Activated naive CD4-positive, alpha-beta T cell treated with anti-CD3 and anti-CD28 coated beads, Interleukin-2, amount 10 ng/mL, durations not matched to agents 7 days and 5 days (primary cell): ENCODE data around the gene CDH13.
"Not testable (repeated sequence)": the region's sequence is repeated elsewhere in the genome, so short reads cannot be mapped to it uniquely, and the experiment has no call there.

Experiments used
- CTCF ChIA-PET: fragments of 350-600 bp; sonication (Branson Sonifier 250); formaldehyde crosslinking; loops from one replicate; lab custom pipeline; 2021; ENCODE audit warnings: antibody characterized with exemption; lab: Charles Lee
- DNase-seq: peaks from one replicate; pipeline ENCODE4 v3.0.0-alpha.2; 2020
- H3K27ac Mint-ChIP-seq: one replicate; pipeline ENCODE4 v1.8.0; 2021; ENCODE audit warnings: mild to moderate bottlenecking, moderate library complexity, mixed read lengths
- H3K27me3 Mint-ChIP-seq: one replicate; pipeline ENCODE4 v1.8.0; 2021; ENCODE audit warnings: mild to moderate bottlenecking, mixed read lengths
- H3K36me3 Mint-ChIP-seq: one replicate; pipeline ENCODE4 v1.8.0; 2021; ENCODE audit warnings: mixed read lengths
- H3K4me1 Mint-ChIP-seq: one replicate; pipeline ENCODE4 v1.8.0; 2021; ENCODE audit warnings: mixed read lengths
- H3K4me3 Mint-ChIP-seq: one replicate; pipeline ENCODE4 v1.8.0; 2021; ENCODE audit warnings: mild to moderate bottlenecking, moderate library complexity, mixed read lengths
- H3K9me3 Mint-ChIP-seq: one replicate; pipeline ENCODE4 v1.8.0; 2021; ENCODE audit warnings: mixed read lengths

Gene CDH13

GRCh38 chr16:82899006-82899405 lies 272.2 kb downstream of the CDH13 start:
- no peak overlapping the region for H3K4me3 Mint-ChIP-seq
- CTCF ChIA-PET = no interaction called here
- DNase-seq = no peak
- H3K27me3 Mint-ChIP-seq = no peaks in the 10 kb centered on the region
- H3K36me3 Mint-ChIP-seq = no peaks in the 10 kb centered on the region
- no peak overlapping the region for H3K27ac Mint-ChIP-seq
- H3K4me1 Mint-ChIP-seq = no peaks in the 10 kb centered on the region
- peaks cover 7% of the 10 kb centered on the region for H3K9me3 Mint-ChIP-seq

- no peak for DNase-seq
- Mint-ChIP-seq H3K4me1 (no peaks in the 10 kb centered on the region), H3K27ac (no peak overlapping the region), H3K36me3 (no peaks in the 10 kb centered on the region), H3K27me3 (no peaks in the 10 kb centered on the region), H3K9me3 (peaks cover 5% of the 10 kb centered on the region), H3K4me3 (no peak overlapping the region)
- CTCF ChIA-PET = no interaction called here
Measured at GRCh38 chr16:82899731-82900450, 273.1 kb downstream of the CDH13 start.

- peaks cover 5% of the 10 kb centered on the region for H3K9me3 Mint-ChIP-seq
Measured at GRCh38 chr16:82900559-82900958, 273.8 kb downstream of the CDH13 start.

GRCh38 chr16:82911925-82912324 lies 285.2 kb downstream of the CDH13 start:
- peaks cover 4% of the 10 kb centered on the region for H3K9me3 Mint-ChIP-seq
- no peak overlapping the region for H3K4me3 Mint-ChIP-seq
- DNase-seq = no peak
- no peak overlapping the region for H3K27ac Mint-ChIP-seq
- no peaks in the 10 kb centered on the region for H3K4me1 Mint-ChIP-seq
- H3K27me3 Mint-ChIP-seq = no peaks in the 10 kb centered on the region
- CTCF ChIA-PET = no interaction called here
- H3K36me3 Mint-ChIP-seq = no peaks in the 10 kb centered on the region

More at GRCh38 chr16:82900559-82900958, 273.8 kb downstream of the CDH13 start:
- DNase-seq = no peak
- H3K4me1 Mint-ChIP-seq = no peaks in the 10 kb centered on the region
- no peaks in the 10 kb centered on the region for H3K27me3 Mint-ChIP-seq
- H3K36me3 Mint-ChIP-seq = no peaks in the 10 kb centered on the region
- no peak overlapping the region for H3K4me3 Mint-ChIP-seq
- no peak overlapping the region for H3K27ac Mint-ChIP-seq
- CTCF ChIA-PET = no interaction called here

DNA sequence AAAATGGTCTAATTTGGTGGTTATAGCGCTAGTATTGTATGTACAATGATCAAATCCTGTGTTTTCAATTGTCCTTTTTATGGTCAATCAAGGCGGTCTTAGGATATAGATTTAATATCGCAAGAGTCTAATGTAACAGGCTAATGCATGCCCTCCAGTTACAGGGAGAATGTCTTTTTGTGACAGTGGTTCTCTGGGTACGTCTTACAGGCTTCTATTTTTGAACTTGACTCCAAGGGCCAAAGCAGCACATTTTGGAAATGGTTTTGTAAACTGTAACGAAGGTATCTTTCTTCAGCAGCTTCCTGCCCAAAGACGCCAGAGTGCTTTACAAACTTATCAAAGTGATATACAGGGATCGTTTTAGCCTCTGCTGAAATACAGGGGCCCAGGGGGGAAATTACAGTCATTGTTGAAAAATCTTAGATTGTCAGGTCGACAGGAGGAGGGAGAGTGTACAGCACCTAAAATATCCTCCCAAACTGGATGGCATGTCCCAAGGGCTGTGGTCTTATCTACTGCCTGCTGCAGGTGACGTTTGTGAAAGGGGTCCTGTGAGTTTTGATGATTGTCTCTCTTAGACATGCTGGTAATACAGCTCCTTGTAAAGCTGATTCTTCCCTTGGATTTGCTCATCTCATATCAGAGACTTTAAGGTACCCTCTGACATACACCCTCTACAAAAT lies 288.5 kb downstream of the CDH13 start:
- Mint-ChIP-seq H3K27me3 (no peaks in the 10 kb centered on the region), H3K4me3 (no peak overlapping the region), H3K27ac (no peak overlapping the region), H3K36me3 (no peaks in the 10 kb centered on the region), H3K4me1 (no peaks in the 10 kb centered on the region), H3K9me3 (peaks cover 4% of the 10 kb centered on the region)
- no peak for DNase-seq
- CTCF ChIA-PET = no interaction called here

DNA sequence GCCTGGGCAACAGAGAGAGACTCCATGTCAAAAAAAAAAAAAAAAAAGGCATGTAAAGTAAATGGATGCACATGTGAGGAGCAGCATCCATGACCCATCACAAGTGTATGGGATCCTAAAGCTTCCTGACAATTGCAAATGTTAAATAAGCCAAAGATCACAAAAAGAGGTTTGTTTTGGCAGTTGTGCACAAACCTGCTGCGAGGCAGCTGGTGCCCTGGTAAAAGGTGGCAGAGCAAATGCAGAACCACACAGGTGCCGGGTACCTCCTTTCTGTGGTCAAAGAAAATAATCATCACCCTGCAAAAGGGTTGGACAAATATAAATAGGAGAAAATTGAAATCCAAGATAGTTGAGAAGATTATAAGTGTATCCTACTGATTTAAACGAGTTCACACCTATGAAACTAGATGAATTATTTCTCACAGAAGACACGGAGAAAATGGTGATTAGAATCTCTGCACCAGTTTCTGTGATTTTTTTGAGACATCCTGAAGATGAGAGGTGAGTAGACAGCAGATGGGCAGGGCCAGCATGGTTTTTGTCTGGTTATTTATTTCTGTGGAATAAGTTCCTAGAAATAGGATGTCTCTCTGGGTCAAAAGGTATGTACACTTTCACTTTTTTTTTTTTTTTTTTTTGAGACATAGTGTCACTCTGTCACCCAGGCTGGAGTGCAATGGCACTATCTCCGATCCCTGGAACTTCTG lies 291.3 kb downstream of the CDH13 start:
- Mint-ChIP-seq H3K4me1 (no peaks in the 10 kb centered on the region), H3K27ac (no peak overlapping the region), H3K36me3 (no peaks in the 10 kb centered on the region), H3K4me3 (no peak overlapping the region), H3K9me3 (peaks cover 5% of the 10 kb centered on the region), H3K27me3 (no peaks in the 10 kb centered on the region)
- CTCF ChIA-PET = no interaction called here
- DNase-seq = no peak

GRCh38 chr16:82924075-82924854 lies 297.5 kb downstream of the CDH13 start:
- no peak for DNase-seq
- Mint-ChIP-seq H3K36me3 (no peaks in the 10 kb centered on the region), H3K4me3 (no peak overlapping the region), H3K27ac (no peak overlapping the region), H3K27me3 (no peaks in the 10 kb centered on the region), H3K9me3 (peaks cover 2% of the 10 kb centered on the region), H3K4me1 (peaks cover 6% of the 10 kb centered on the region)
- CTCF ChIA-PET = no interaction called here

- DNase-seq = no peak
- no peaks in the 10 kb centered on the region for H3K27me3 Mint-ChIP-seq
- H3K4me3 Mint-ChIP-seq = no peak overlapping the region
- peaks cover 6% of the 10 kb centered on the region for H3K4me1 Mint-ChIP-seq
- CTCF ChIA-PET = no interaction called here
- H3K9me3 Mint-ChIP-seq = peaks cover 4% of the 10 kb centered on the region
- no peak overlapping the region for H3K27ac Mint-ChIP-seq
- no peaks in the 10 kb centered on the region for H3K36me3 Mint-ChIP-seq
Measured at GRCh38 chr16:82926500-82926899, 299.7 kb downstream of the CDH13 start.

GRCh38 chr16:82933933-82934332 lies 307.2 kb downstream of the CDH13 start:
- H3K27me3 Mint-ChIP-seq, CTCF ChIA-PET, DNase-seq, H3K27ac Mint-ChIP-seq, H3K4me1 Mint-ChIP-seq, H3K36me3 Mint-ChIP-seq, H3K4me3 Mint-ChIP-seq: not testable (repeated sequence)
- H3K9me3 Mint-ChIP-seq = peaks cover 24% of the 10 kb centered on the region

DNA sequence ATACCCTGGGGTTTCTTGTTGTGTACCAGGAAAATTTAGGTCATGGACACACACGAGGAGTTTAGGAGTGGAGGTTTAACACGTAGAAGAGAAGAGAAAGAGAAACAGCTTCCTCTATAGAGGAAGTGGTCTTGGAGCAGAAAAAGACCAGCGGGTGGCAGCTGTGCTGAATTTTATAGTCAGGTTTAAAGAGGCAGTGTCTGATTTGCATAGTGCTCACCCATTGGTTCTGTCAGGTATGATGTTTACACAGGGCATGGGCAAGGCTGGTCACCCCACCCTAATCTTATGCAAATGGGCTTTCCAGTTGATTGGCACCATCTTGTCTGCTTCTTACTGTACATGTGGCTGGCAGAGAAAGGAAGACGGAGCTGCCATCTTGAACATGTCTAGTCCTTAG lies 309.0 kb downstream of the CDH13 start:
- Mint-ChIP-seq H3K4me1 (no peaks in the 10 kb centered on the region), H3K9me3 (peaks cover 23% of the 10 kb centered on the region), H3K36me3 (no peaks in the 10 kb centered on the region), H3K27me3 (no peaks in the 10 kb centered on the region), H3K4me3 (no peak overlapping the region), H3K27ac (no peak overlapping the region)
- CTCF ChIA-PET = no interaction called here
- DNase-seq = no peak

DNA sequence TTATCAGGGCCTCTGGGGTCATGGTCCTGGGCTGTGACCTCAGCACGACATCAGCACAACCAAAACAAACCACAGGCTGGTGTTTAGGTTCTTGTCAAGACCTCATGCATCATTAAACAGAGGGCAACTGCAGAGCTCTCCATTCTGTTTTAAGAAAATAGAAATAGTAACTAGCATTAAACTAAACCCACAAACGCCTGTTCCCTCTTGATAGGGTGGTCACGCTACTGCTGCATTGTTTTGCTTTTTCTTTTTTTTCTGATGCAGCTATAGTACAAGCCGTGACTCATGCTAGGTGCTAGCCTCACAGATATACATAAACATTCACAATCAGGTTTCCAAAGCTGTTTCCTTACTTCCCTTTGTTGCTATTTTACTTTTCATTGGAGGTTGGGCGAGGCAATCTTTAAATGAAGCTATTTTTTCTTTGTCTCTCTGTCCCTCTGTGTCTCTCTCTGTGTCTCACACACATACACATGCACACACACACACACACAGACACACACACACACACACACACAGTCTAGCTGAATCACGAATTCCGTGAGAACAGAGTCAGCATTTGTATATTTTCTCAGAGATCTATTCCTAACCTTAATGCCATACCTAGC lies 310.3 kb downstream of the CDH13 start:
- CTCF ChIA-PET = no interaction called here
- Mint-ChIP-seq H3K9me3 (peaks cover 23% of the 10 kb centered on the region), H3K36me3 (no peaks in the 10 kb centered on the region), H3K27ac (no peak overlapping the region), H3K27me3 (no peaks in the 10 kb centered on the region), H3K4me1 (no peaks in the 10 kb centered on the region), H3K4me3 (no peak overlapping the region)
- DNase-seq = no peak

DNA sequence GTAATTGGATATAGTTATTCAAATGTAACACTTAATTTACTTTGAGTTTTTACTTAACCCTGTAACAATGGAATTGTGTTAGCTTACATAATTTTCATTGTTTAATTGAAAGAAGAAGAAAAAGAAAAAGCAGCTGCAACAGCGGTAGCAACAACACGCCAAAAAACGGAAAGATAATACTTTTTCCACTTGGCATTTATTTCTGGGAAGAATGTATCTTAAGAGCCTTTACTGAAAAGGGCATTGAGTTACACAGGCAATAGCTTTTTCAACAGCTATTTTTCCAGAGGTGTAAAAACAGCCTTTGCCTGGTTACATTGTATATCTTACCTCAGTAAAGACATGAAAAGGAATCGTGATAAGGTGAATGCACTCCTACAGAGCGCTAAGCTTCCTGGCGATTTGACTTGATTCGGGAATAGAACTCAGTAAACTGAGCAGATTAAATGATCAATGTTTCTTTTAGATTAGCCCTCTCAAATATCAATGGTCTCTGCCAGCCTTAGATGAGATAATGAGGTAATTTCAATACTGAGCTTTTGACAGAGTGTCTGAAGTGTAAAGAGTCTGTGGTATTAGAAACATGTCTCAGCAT lies 311.3 kb downstream of the CDH13 start:
- CTCF ChIA-PET = no interaction called here
- H3K27ac Mint-ChIP-seq = no peak overlapping the region
- no peaks in the 10 kb centered on the region for H3K36me3 Mint-ChIP-seq
- H3K9me3 Mint-ChIP-seq = peaks cover 20% of the 10 kb centered on the region
- H3K27me3 Mint-ChIP-seq = no peaks in the 10 kb centered on the region
- H3K4me3 Mint-ChIP-seq = no peak overlapping the region
- H3K4me1 Mint-ChIP-seq = no peaks in the 10 kb centered on the region
- DNase-seq = no peak

DNA sequence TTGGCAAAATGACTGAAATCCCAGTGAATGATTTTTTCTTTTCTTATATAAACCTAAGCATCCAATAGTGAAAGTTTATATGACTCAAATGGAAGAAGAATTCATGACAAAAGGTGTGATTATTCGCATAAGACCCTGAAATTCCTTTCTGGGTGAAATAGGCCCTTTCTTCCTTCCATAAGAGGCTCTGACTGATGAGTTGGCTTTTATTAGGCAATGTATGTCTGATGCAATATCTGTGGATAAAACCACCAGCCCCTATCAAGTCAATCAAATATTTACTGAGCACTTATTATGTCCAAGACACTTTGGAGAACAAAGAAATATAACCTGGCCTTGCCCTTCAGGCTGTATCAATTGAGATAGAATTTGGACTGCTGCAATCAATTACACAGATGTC lies 316.6 kb downstream of the CDH13 start:
- no peak overlapping the region for H3K4me3 Mint-ChIP-seq
- peaks cover 6% of the 10 kb centered on the region for H3K4me1 Mint-ChIP-seq
- H3K9me3 Mint-ChIP-seq = peaks cover 1% of the 10 kb centered on the region
- DNase-seq = no peak
- no peaks in the 10 kb centered on the region for H3K36me3 Mint-ChIP-seq
- CTCF ChIA-PET = no interaction called here
- no peak overlapping the region for H3K27ac Mint-ChIP-seq
- H3K27me3 Mint-ChIP-seq = no peaks in the 10 kb centered on the region
